ENCODE results near the gene RHOU. TPM values are rescaled to one million over a fixed set of nuclear protein-coding genes. Genes with fewer than 3 reads are reported as not detected.

Gene RHOU
- total and polyA plus RNA-seq, 2 experiments from 2014 or later, result 0.95 to 4.4 TPM

- ATAC-seq, result no peak
- Histone ChIP-seq H3K27ac (ENCODE audit: low read depth) (no peak overlapping the region), H3K4me3 (no peak overlapping the region), H3F3A (replicated peaks; ENCODE audit: low read depth) (no peaks in the 10 kb centered on the region), H3K27me3 (ENCODE audit: insufficient read depth) (no peaks in the 10 kb centered on the region), H3K9me2 (ENCODE audit: insufficient read depth) (no peaks in the 10 kb centered on the region), H3K4me2 (no peak overlapping the region), H3K79me2 (replicated peaks; ENCODE audit: insufficient read depth) (no peaks in the 10 kb centered on the region), H2AFZ (no peak overlapping the region), H3K4me1 (ENCODE audit: insufficient read depth) (peaks cover 14% of the 10 kb centered on the region), H3K36me3 (ENCODE audit: insufficient read depth) (no peaks in the 10 kb centered on the region), H4K20me1 (replicated peaks; ENCODE audit: insufficient read depth) (no peaks in the 10 kb centered on the region)
- H3K4me1 Mint-ChIP-seq, result peaks cover 14% of the 10 kb centered on the region
- no peak for DNase-seq (ENCODE audit: low spot score)
- H3K9me3 Mint-ChIP-seq, result no peaks in the 10 kb centered on the region; the same call in 1 of the 3 replicates
- H3K27me3 Mint-ChIP-seq (ENCODE audit: insufficient read depth, low read depth, poor library complexity), result peaks cover 6% of the 10 kb centered on the region
- no peak overlapping the region for H3K4me3 Mint-ChIP-seq
- H3K36me3 Mint-ChIP-seq (ENCODE audit: low read depth), result no peaks in the 10 kb centered on the region
- TF ChIP-seq STAT1 (IDR thresholded peaks at IDR 0.05; ENCODE audit: unreplicated experiment), result no peak
- no peak overlapping the region for H3K27ac Mint-ChIP-seq
These were observed 17.0 kb downstream of the RHOU start for GRCh38 chr1:228752258-228752657.

GRCh38 chr1:228752675-228753265 lies 17.5 kb downstream of the RHOU start:
- DNase-seq (ENCODE audit: low spot score), result no peak
- Mint-ChIP-seq H3K36me3 (ENCODE audit: low read depth) (no peaks in the 10 kb centered on the region), H3K27me3 (ENCODE audit: insufficient read depth, low read depth, poor library complexity) (peaks cover 6% of the 10 kb centered on the region), H3K4me3 (no peak overlapping the region), H3K27ac (no peak overlapping the region), H3K9me3 (no peaks in the 10 kb centered on the region; the same call in 1 of the 3 replicates), H3K4me1 (peaks cover 14% of the 10 kb centered on the region)
- Histone ChIP-seq H3K27ac (ENCODE audit: low read depth) (no peak overlapping the region), H3K4me1 (ENCODE audit: insufficient read depth) (peaks cover 14% of the 10 kb centered on the region), H2AFZ (no peak overlapping the region), H3F3A (replicated peaks; ENCODE audit: low read depth) (no peaks in the 10 kb centered on the region), H4K20me1 (replicated peaks; ENCODE audit: insufficient read depth) (no peaks in the 10 kb centered on the region), H3K4me2 (no peak overlapping the region), H3K9me2 (ENCODE audit: insufficient read depth) (no peaks in the 10 kb centered on the region), H3K36me3 (ENCODE audit: insufficient read depth) (no peaks in the 10 kb centered on the region), H3K79me2 (replicated peaks; ENCODE audit: insufficient read depth) (no peaks in the 10 kb centered on the region), H3K27me3 (ENCODE audit: insufficient read depth) (no peaks in the 10 kb centered on the region), H3K4me3 (no peak overlapping the region)
- ATAC-seq, result no peak
- TF ChIP-seq ZNF114 (CRISPR knock-in tag; IDR thresholded peaks at IDR 0.05), result no peak
- TF ChIP-seq REST (IDR thresholded peaks at IDR 0.05; ENCODE audit: unreplicated experiment), result no peak
- no peak for TF ChIP-seq CTCF (conservative IDR thresholded peaks at IDR 0.05; ENCODE audit: low read depth in 2 of 2)
- TF ChIP-seq CREB1 (CRISPR knock-in tag; IDR thresholded peaks at IDR 0.05; ENCODE audit: low read depth), result no peak
- TF ChIP-seq ZNF331 (CRISPR knock-in tag; IDR thresholded peaks at IDR 0.05; ENCODE audit: low read depth), result no peak
- TF ChIP-seq EZH2 (IDR thresholded peaks at IDR 0.05; ENCODE audit: low read depth, unreplicated experiment), result no peak
- TF ChIP-seq ZNF462 (CRISPR knock-in tag; IDR thresholded peaks at IDR 0.05), result no peak
- TF ChIP-seq STAT1 (IDR thresholded peaks at IDR 0.05; ENCODE audit: unreplicated experiment), result no peak
- no peak for TF ChIP-seq EZH2phosphoT487 (IDR thresholded peaks at IDR 0.05; ENCODE audit: unreplicated experiment)
- TF ChIP-seq NANOG (IDR thresholded peaks at IDR 0.05; ENCODE audit: borderline replicate concordance), result no peak
